ENCODE measurements around the gene SET.

SET gene

DNA sequence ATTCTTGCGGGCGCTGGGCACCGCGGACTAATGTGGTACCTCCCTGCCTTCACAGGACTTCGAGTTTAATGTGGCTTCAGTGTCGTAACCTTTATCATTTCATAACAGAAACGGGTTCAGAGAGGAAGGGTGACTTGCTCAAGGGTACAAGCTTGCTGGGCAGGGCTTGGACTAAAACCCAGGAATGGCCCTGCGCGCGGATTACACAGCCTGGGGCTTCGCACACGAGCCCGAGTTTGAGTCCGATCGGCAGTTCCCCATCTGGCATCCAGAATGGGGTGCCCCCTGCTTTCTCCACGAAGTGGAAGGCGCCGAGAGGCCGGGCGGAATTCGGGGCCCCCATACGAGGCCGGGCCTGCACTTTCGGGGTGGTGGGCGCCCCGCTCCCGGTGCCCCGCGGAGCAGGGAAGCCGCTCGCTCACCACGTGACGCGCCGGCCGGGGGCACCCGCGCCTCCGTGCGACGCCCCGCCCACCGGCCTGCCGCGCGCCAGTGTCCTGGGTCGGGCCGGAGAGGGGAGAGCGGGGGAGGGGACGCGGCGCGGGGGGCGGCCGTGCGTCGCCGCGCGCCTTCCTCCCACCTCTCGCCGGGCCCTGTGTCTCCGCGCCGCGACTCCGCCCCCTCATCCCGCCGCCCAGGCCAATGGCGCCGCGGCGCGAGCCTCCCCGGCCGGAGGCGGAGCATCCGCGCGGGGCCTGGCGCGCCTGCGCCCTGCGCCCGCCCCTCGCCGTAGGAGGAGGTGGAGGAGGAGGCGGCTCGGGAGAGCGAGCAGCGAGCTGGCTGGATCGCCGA is at the start of gene SET:
SET (plus strand) TSS at position 722 of the 792 bp plus-strand sequence. CDS start 361 bp downstream, outside the sequence.
- TF ChIP-seq GATA3 (IDR thresholded peaks at IDR 0.05; ENCODE audit: low read depth, low read length): no peak
- no peak for TF ChIP-seq GATA2 (IDR thresholded peaks at IDR 0.05; ENCODE audit: low read depth, low read length)

DNA sequence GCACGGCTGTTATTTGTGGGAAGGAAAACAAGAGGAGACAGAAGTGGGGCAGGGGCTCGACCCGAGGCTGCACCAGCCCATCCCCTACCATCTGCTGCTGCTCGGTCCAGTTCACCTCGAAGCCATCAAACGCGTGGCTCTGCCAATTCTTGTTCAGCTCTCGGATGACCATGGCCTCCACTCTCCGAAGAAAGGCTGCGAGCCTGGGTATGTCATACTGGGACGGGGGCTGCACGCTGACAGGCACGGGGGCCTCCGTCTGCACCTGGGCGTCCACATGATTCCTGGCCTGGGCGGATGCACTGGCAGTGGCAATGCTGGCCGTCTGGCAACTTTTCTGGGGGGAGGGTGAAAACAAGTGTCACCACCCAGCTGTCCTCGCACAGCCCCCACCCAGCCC is 48.4 kb upstream of the SET start:
- TF ChIP-seq GATA2 (IDR thresholded peaks at IDR 0.05; ENCODE audit: low read depth, low read length): no peak
- TF ChIP-seq GATA3 (IDR thresholded peaks at IDR 0.05; ENCODE audit: low read depth, low read length): no peak

- TF ChIP-seq GATA2 (IDR thresholded peaks at IDR 0.05; ENCODE audit: low read depth, low read length) (no peak), GATA3 (IDR thresholded peaks at IDR 0.05; ENCODE audit: low read depth, low read length) (no peak)
These were observed 46.3 kb upstream of the SET start for GRCh38 chr9:128642675-128643245.

- no peak for TF ChIP-seq GATA2 (IDR thresholded peaks at IDR 0.05; ENCODE audit: low read depth, low read length)
- no peak for TF ChIP-seq GATA3 (IDR thresholded peaks at IDR 0.05; ENCODE audit: low read depth, low read length)
These were observed 45.3 kb upstream of the SET start for GRCh38 chr9:128643519-128644300.

DNA sequence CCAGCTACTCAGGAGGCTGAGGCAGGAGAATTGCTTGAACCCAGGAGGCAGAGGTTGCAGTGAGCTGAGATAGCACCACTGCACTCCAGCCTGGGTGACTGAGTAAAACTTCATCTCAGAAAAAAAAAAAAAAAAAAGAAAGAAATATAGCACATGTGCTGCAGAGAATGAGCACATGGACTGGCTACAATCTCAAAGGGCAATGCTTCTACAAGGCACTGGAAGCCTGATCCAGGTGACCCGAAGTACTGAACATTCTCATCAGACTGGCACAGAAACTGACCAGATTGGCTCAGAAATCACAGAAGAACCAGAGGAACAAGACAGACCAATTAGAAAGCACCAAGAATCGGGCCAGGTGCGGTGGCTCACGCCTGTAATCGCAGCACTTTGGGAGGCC is 37.2 kb upstream of the SET start:
- no peak for TF ChIP-seq GATA2 (IDR thresholded peaks at IDR 0.05; ENCODE audit: low read depth, low read length)
- TF ChIP-seq GATA3 (IDR thresholded peaks at IDR 0.05; ENCODE audit: low read depth, low read length): no peak

DNA sequence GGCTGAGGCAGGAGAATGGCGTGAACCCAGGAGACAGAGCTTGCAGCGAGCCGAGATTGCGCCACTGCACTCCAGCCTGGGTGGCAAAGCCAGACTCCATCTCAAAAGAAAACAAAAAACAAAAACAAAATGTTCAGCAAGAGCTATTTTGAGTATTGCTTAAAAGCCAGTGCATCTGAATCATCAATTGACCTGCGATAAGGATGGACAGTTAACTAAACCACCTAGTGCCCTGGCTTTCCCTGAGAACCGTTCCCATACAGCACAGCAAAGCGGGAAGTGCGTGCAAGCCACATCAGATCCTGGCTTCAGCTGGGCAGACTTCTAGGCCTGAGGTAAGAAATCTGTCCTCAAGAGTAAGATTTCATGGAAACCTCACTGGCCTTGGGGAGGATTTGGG is 35.1 kb upstream of the SET start:
- no peak for TF ChIP-seq GATA3 (IDR thresholded peaks at IDR 0.05; ENCODE audit: low read depth, low read length)
- no peak for TF ChIP-seq GATA2 (IDR thresholded peaks at IDR 0.05; ENCODE audit: low read depth, low read length)

DNA sequence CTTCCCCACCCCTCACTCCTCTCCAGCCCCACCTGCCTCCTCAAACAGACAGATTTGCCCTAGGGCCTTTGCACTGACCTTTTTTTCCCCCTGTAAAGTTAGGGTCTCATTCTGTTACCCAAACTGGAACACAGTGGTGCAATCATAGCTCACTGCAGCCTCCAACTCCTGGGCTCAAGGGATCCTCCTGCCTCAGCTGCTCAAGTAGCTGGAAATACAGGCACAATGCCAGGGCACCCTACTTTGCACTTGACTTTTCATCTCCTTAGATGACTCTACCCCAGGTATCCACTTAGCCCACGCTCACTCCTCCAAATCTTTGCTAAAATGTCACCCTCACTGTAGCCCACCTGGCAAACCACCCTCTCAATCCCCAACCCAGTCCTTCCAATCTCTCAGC is 34.5 kb upstream of the SET start:
- TF ChIP-seq GATA3 (IDR thresholded peaks at IDR 0.05; ENCODE audit: low read depth, low read length) (no peak), GATA2 (IDR thresholded peaks at IDR 0.05; ENCODE audit: low read depth, low read length) (no peak)

DNA sequence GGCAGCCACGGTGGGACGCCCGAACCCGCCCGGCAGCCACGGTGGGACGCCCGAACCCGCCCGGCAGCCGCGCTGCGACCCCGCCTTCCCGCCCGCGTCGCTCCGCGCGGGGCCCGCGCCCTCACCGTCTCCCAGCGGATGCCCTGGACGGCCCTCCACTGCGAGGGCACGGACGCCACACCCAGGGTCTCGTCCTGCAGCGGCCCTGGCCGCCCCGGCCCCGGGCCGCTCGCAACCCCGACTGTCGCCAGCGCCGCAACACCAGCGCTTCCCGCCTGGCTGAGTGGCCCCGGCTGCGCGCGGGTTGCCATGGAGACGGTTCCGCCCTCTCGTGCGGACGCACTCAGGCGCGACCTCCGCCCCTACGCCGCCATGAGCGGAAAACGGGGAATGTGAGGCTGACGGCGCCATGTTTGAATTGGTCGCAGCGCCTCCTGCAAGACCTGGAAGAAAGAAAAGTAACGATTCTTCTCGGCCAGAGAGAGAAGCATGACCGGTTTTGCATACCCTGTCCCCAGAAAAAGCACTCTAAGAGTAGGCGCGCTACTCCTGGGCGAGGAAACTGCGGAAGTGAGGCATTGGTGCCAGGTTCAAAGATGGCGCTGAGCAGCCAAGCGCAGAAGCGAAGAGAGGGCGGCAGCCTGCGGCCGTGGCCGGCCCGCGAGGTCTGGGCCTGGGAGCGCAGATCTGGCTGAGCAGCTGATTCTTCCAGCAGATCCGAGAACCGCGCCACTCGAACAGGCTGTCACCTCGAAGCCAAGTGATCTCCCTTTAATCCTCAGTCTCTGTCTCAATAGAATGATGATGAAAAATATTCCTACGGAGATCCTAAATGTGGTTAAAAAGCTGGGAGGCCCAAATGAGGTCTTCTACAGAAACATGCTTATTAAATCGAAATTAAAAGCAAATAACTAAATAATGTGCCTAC is 32.3 kb upstream of the SET start, which contains the start of gene DYNC2I2:
DYNC2I2 (minus strand) TSS at position 432 of the 928 bp plus-strand sequence; CDS start at position 311, 121 bp downstream.
- no peak for TF ChIP-seq GATA3 (IDR thresholded peaks at IDR 0.05; ENCODE audit: low read depth, low read length)

GRCh38 chr9:128657344-128657704 is 31.7 kb upstream of the SET start:
- TF ChIP-seq GATA3 (IDR thresholded peaks at IDR 0.05; ENCODE audit: low read depth, low read length) (no peak), GATA2 (IDR thresholded peaks at IDR 0.05; ENCODE audit: low read depth, low read length) (no peak)

DNA sequence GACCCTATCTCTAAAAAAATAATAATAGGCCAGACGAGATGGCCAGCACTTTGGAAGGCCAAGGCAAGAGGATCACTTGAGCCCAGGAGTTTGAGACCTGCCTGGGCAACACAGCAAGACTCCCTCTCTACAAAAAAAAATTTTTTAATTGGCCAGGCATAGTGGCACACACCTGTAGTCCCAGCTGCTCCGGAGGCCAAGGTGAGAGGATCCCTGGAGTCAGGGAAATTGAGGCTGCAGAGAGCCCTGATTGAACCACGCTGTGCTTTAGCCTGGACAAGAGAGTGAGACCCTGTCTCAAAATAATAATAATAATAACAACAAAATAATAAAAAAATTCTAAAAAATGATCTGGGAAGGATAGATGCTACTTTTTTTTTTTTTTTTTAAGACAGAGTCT is 31.2 kb upstream of the SET start:
- no peak for TF ChIP-seq GATA2 (IDR thresholded peaks at IDR 0.05; ENCODE audit: low read depth, low read length)

GRCh38 chr9:128669786-128670185 is 19.2 kb upstream of the SET start:
- TF ChIP-seq GATA2 (IDR thresholded peaks at IDR 0.05; ENCODE audit: low read depth, low read length) (no peak), GATA3 (IDR thresholded peaks at IDR 0.05; ENCODE audit: low read depth, low read length) (no peak)

- TF ChIP-seq GATA2 (IDR thresholded peaks at IDR 0.05; ENCODE audit: low read depth, low read length) (no peak), GATA3 (IDR thresholded peaks at IDR 0.05; ENCODE audit: low read depth, low read length) (no peak)
These were observed 13.6 kb upstream of the SET start for GRCh38 chr9:128675382-128675781.

GRCh38 chr9:128677794-128678193 is 11.2 kb upstream of the SET start:
- no peak for TF ChIP-seq GATA2 (IDR thresholded peaks at IDR 0.05; ENCODE audit: low read depth, low read length)
- TF ChIP-seq GATA3 (IDR thresholded peaks at IDR 0.05; ENCODE audit: low read depth, low read length): no peak

Data from SH-SY5Y (cell line).